CD14-positive monocyte (primary cell): ENCODE data around the gene PAK5. TPM values are rescaled to one million over a fixed set of nuclear protein-coding genes. Genes with fewer than 3 reads are reported as not detected.
A peak's percentile ranks its signal among the peaks of the same experiment; 100 is the strongest.

Experiments used
- DNase-seq, 3 donors: peaks; one replicate each; pipeline ENCODE4 v3.0.0-alpha.2; 2011 to 2022
- H2AFZ ChIP-seq: 2 replicates; pipeline ENCODE4 v1.6.0; 2012; ENCODE audit warnings: mild to moderate bottlenecking, low read depth, low read length, inconsistent platforms; ENCODE audit not compliant: insufficient read depth, poor library complexity, severe bottlenecking
- H3K27ac ChIP-seq, 2 donors: 1 replicate in 1 of 2; 2 replicates in 1 of 2; pipeline ENCODE4 v1.5.1; 2012 to 2013; ENCODE audit warnings: low read length in 2 of 2, control low read depth in 1 of 2, inconsistent platforms in 1 of 2, low read depth in 1 of 2, mild to moderate bottlenecking in 1 of 2
- H3K27me3 ChIP-seq, 2 donors: one replicate each; pipeline versions ENCODE4 v1.6.0 to v1.6.1; 2011 to 2013; ENCODE audit warnings: low read length in 2 of 2; ENCODE audit not compliant: control insufficient read depth in 2 of 2, insufficient read depth in 2 of 2
- H3K36me3 ChIP-seq, 2 donors: replicated peaks in 1 of 2; 1 replicate in 1 of 2; 2 replicates in 1 of 2; pipeline versions ENCODE4 v1.5.1 to v1.6.1; 2012 to 2013; ENCODE audit warnings: low read length in 2 of 2, control low read depth in 1 of 2, inconsistent platforms in 1 of 2, mild to moderate bottlenecking in 1 of 2; ENCODE audit not compliant: insufficient read depth in 2 of 2, control insufficient read depth in 1 of 2
- H3K4me1 ChIP-seq, 2 donors: 1 replicate in 1 of 2; 2 replicates in 1 of 2; pipeline versions ENCODE4 v1.5.1 to v1.6.1; 2012 to 2013; ENCODE audit warnings: low read length in 2 of 2, control low read depth in 1 of 2, inconsistent platforms in 1 of 2, mild to moderate bottlenecking in 1 of 2, moderate library complexity in 1 of 2; ENCODE audit not compliant: insufficient read depth in 2 of 2, control insufficient read depth in 1 of 2
- H3K4me2 ChIP-seq: replicated peaks from 2 replicates; pipeline ENCODE3; 2012; ENCODE audit warnings: low read length, moderate library complexity, mild to moderate bottlenecking; ENCODE audit not compliant: poor library complexity, severe bottlenecking; ENCODE audit errors: extremely low read depth
- H3K4me3 ChIP-seq, 3 experiments: fragments of 200-600 bp in 1 of 3; sonication (generic) in 1 of 3; replicated peaks in 1 of 3; 1 replicate in 2 of 3; 2 replicates in 1 of 3; pipeline ENCODE4 v1.5.1; 2011 to 2013; ENCODE audit warnings: low read length in 3 of 3, mild to moderate bottlenecking in 3 of 3, control low read depth in 2 of 3, low read depth in 2 of 3, inconsistent platforms in 1 of 3, moderate library complexity in 1 of 3
- H3K79me2 ChIP-seq: 2 replicates; pipeline ENCODE4 v1.6.0; 2012; ENCODE audit warnings: mild to moderate bottlenecking, control low read depth, inconsistent platforms, low read length, moderate library complexity; ENCODE audit not compliant: insufficient read depth
- H3K9ac ChIP-seq: 2 replicates; pipeline ENCODE4 v1.6.0; 2017; ENCODE audit warnings: low read length, mild to moderate bottlenecking; ENCODE audit not compliant: insufficient read depth, poor library complexity, severe bottlenecking
- H3K9me3 ChIP-seq, 2 donors: replicated peaks in 1 of 2; 1 replicate in 1 of 2; 2 replicates in 1 of 2; pipeline versions ENCODE4 v1.5.1 to v1.6.1; 2012 to 2013; ENCODE audit warnings: low read length in 2 of 2, control low read depth in 1 of 2; ENCODE audit not compliant: control insufficient read depth in 1 of 2, insufficient read depth in 1 of 2
- H4K20me1 ChIP-seq: 2 replicates; pipeline ENCODE4 v1.6.0; 2012; ENCODE audit warnings: mild to moderate bottlenecking, low read length, control low read depth, moderate library complexity; ENCODE audit not compliant: insufficient read depth
- H3K27ac Mint-ChIP-seq, 7 donors: one replicate each; pipeline ENCODE4 v1.8.0; 2020; ENCODE audit warnings: mild to moderate bottlenecking in 7 of 7, mixed read lengths in 7 of 7, moderate library complexity in 6 of 7, inconsistent platforms in 2 of 7
- H3K27me3 Mint-ChIP-seq, 3 donors: one replicate each; pipeline ENCODE4 v1.8.0; 2021 to 2022; ENCODE audit warnings: low read depth in 3 of 3, mild to moderate bottlenecking in 3 of 3, mixed read lengths in 3 of 3, moderate library complexity in 3 of 3, inconsistent platforms in 1 of 3
- H3K36me3 Mint-ChIP-seq, 2 donors: one replicate each; pipeline ENCODE4 v1.8.0; 2020; ENCODE audit warnings: mixed read lengths in 2 of 2, inconsistent platforms in 1 of 2, mild to moderate bottlenecking in 1 of 2
- H3K4me1 Mint-ChIP-seq: one replicate; pipeline ENCODE4 v1.8.0; 2020; ENCODE audit warnings: mild to moderate bottlenecking, mixed read lengths
- H3K4me3 Mint-ChIP-seq, 2 donors: one replicate each; pipeline ENCODE4 v1.8.0; 2020; ENCODE audit warnings: mild to moderate bottlenecking in 2 of 2, mixed read lengths in 2 of 2, moderate library complexity in 1 of 2
- H3K9me3 Mint-ChIP-seq, 7 donors: one replicate each; pipeline ENCODE4 v1.8.0; 2020 to 2022; ENCODE audit warnings: mixed read lengths in 7 of 7, mild to moderate bottlenecking in 6 of 7, moderate library complexity in 6 of 7, inconsistent platforms in 2 of 7
- WGBS: methylation state at CpG from one replicate; pipeline ENCODE4 v1.1.5; 2013; ENCODE audit warnings: missing lambda C conversion rate; ENCODE audit not compliant: insufficient coverage; 5-methylcytosine and 5-hydroxymethylcytosine counted together
- intact Hi-C, 2 donors: fragments of 100-400 bp; cut with micrococcal nuclease; formaldehyde crosslinking; loops; one replicate each; pipeline versions ENCODE4 v1.15.0 to v1.15.1; 2023
- polyA plus RNA-seq, 3 donors: library from polyadenylated mRNA; depleted of rRNA in 1 of 3; unstranded in 2 of 3; stranded (reverse) in 1 of 3; fragments of 300-500 nt in 2 of 3; fragments of >200 nt in 1 of 3; fragmentation: Illumina TruSeq in 2 of 3; gene quantifications; 1 replicate in 2 of 3; 2 replicates in 1 of 3; pipeline ENCODE4 v1.2.3, GENCODE V29; 2012 to 2021
- TF ChIP-seq, protein P1 (sequence below): fragments of 200-600 bp; IDR thresholded peaks from one replicate; pipeline ENCODE4 v1.8.0; 2022; ENCODE audit warnings: antibody characterized with exemption, mild to moderate bottlenecking

PAK5 gene
- polyA plus RNA-seq, 3 donors = not detected

DNA sequence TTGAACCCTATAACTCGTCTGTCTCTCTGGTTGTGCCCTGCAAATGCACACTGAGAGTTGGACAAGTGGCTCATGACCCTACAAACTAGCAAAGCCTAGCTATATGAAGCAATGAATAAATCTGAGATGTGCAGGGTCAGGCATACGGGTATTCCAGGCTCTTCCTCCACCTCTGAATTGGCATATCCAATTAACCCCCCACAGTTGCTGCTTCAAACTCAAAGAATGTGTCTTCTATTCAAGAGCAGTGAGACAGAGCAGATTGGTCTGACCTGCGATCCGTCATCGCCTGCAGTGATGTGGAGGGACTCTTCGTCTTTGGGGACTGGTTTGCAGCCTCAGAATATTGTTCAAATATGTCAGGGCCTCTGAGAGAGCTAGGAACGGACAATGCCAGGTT lies 264.7 kb downstream of the PAK5 start:
- peaks cover 0 to 4% (median 0%) of the 10 kb centered on the region in 7 donors for H3K9me3 Mint-ChIP-seq
- no peak overlapping the region for H3K4me3 ChIP-seq
- H3K9ac ChIP-seq = no peak overlapping the region
- whole genome bisulfite sequencing = 76% methylated on average over 5 of the region's 7 CpGs
- DNase-seq = no peak
- H3K4me1 Mint-ChIP-seq = no peaks in the 10 kb centered on the region
- no peaks in the 10 kb centered on the region for H3K4me1 ChIP-seq
- TF ChIP-seq, protein P1, sequence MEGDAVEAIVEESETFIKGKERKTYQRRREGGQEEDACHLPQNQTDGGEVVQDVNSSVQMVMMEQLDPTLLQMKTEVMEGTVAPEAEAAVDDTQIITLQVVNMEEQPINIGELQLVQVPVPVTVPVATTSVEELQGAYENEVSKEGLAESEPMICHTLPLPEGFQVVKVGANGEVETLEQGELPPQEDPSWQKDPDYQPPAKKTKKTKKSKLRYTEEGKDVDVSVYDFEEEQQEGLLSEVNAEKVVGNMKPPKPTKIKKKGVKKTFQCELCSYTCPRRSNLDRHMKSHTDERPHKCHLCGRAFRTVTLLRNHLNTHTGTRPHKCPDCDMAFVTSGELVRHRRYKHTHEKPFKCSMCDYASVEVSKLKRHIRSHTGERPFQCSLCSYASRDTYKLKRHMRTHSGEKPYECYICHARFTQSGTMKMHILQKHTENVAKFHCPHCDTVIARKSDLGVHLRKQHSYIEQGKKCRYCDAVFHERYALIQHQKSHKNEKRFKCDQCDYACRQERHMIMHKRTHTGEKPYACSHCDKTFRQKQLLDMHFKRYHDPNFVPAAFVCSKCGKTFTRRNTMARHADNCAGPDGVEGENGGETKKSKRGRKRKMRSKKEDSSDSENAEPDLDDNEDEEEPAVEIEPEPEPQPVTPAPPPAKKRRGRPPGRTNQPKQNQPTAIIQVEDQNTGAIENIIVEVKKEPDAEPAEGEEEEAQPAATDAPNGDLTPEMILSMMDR = no peak
- no peaks in the 10 kb centered on the region for H4K20me1 ChIP-seq
- intact Hi-C loops = no loop called here
- H2AFZ ChIP-seq = no peak overlapping the region
- H3K79me2 ChIP-seq = no peaks in the 10 kb centered on the region
- H3K27ac ChIP-seq = no peak overlapping the region
- peaks cover 23 to 44% (median 28%) of the 10 kb centered on the region in 3 donors for H3K27me3 Mint-ChIP-seq
- no peak overlapping the region for H3K27ac Mint-ChIP-seq
- H3K4me2 ChIP-seq = no peak overlapping the region
- peak overlapping the region in 1 of 2 donors; percentile 56 for H3K4me3 Mint-ChIP-seq
- H3K36me3 Mint-ChIP-seq = no peaks in the 10 kb centered on the region
- no peaks in the 10 kb centered on the region for H3K9me3 ChIP-seq
- no peaks in the 10 kb centered on the region for H3K36me3 ChIP-seq
- H3K27me3 ChIP-seq = peaks cover 21 to 26% of the 10 kb centered on the region in 2 donors

DNA sequence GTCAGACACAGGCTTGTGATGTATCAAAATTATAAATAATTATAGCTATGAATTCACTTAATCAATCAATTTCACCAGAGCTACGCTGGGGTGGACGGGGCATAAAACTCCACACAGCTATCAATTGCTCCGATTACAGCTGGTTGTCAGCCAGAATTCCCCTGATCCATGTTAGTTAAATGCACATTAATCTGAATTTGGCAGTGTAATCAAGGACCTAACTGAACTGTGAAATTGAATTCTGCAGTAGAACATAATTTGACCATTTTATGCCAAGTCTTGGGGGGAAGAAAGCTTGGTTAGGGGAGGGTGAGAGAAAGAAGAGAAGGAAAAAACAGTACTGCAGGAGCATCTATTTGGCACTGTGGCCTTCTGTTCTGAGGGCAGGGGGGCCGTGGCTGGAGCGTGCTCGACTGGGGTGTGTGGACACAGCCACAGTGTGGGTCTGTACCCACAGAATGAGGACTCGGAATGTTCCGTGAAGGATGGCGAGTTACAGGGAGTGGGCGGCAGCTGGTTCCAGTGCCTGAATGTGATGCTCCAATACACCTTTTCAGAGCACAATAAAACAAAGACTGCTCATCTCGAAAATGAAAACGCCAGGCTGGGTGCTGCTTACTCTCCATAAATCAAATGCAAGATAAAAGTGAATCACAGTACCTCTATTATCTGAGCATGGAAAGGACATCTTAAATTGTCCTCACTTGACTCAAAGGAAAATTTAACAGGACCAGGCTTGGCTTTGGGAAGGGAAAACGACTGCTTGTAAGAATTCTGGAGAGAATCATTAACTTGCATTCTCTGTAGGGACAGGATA lies 265.3 kb downstream of the PAK5 start:
- peak overlapping the region in 1 of 2 donors; percentile 56 for H3K4me3 Mint-ChIP-seq
- Histone ChIP-seq H3K9me3 (no peaks in the 10 kb centered on the region), H3K27me3 (peaks cover 21 to 26% of the 10 kb centered on the region in 2 donors), H3K4me1 (no peaks in the 10 kb centered on the region), H4K20me1 (no peaks in the 10 kb centered on the region), H3K4me2 (no peak overlapping the region), H3K9ac (no peak overlapping the region), H3K4me3 (no peak overlapping the region), H3K36me3 (no peaks in the 10 kb centered on the region), H2AFZ (no peak overlapping the region), H3K79me2 (no peaks in the 10 kb centered on the region), H3K27ac (no peak overlapping the region)
- DNase-seq = no peak
- peaks cover 23 to 44% (median 28%) of the 10 kb centered on the region in 3 donors for H3K27me3 Mint-ChIP-seq
- no peak overlapping the region for H3K27ac Mint-ChIP-seq
- H3K4me1 Mint-ChIP-seq = no peaks in the 10 kb centered on the region
- H3K9me3 Mint-ChIP-seq = peaks cover 0 to 4% (median 0%) of the 10 kb centered on the region in 7 donors
- TF ChIP-seq, protein P1 = no peak
- H3K36me3 Mint-ChIP-seq = no peaks in the 10 kb centered on the region
- intact Hi-C loops = no loop called here
- 81% methylated on average over 7 of the region's 13 CpGs for WGBS
